GM19240 (cell line): ENCODE data around the gene OR7D2.

Source experiments
- DNase-seq: peaks from one replicate; pipeline ENCODE4 v3.0.0; 2011; ENCODE audit warnings: low spot score; ENCODE audit not compliant: insufficient read length

OR7D2 gene

GRCh38 chr19:9205501-9206113 is 26.8 kb downstream of the OR7D2 start:
- DNase-seq: peak; percentile 6

GRCh38 chr19:9219489-9219888 is 40.7 kb downstream of the OR7D2 start, which contains the start of gene OR7D4:
TSS of gene OR7D4 (minus strand) at chr19:9219589. CDS start at chr19:9214837, 4,752 bp downstream.
- DNase-seq: no peak
